ENCODE data around the gene ETS2. TPM values are rescaled to one million over a fixed set of nuclear protein-coding genes. Genes with fewer than 3 reads are reported as not detected.
"Not testable (repeated sequence)": the region's sequence is repeated elsewhere in the genome, so short reads cannot be mapped to it uniquely, and the experiment has no call there.

The ETS2 gene
- total RNA-seq, 1 donor from 2014 or later = 15.4 TPM

DNA sequence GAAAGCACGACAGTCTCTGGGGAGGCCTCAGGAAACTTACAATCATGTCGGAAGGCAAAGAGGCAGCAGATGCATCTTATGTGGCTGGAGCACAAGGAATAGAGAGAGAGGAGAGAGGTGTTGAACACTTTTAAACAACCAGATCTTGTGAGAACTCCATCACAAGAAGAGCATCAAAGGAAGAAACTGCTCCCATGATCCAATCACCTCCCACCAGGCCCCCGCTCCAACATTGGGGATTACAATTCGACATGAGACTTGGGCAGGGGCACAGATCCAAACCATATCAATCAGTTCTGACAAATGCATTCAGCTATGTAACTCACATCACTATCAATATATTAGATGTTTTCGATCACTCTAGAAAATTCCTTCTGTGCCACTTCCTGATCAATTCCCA is 37.6 kb downstream of the ETS2 start:
- Mint-ChIP-seq H3K4me1 (peaks cover 5% of the 10 kb centered on the region), H3K4me3 (no peak overlapping the region), H3K27me3 (ENCODE audit: low read depth) (no peaks in the 10 kb centered on the region), H3K27ac (ENCODE audit: unreplicated experiment) (no peak overlapping the region), H3K9me3 (no peaks in the 10 kb centered on the region), H3K36me3 (ENCODE audit: low read depth) (peaks cover 2% of the 10 kb centered on the region)
- TF ChIP-seq, protein P1, sequence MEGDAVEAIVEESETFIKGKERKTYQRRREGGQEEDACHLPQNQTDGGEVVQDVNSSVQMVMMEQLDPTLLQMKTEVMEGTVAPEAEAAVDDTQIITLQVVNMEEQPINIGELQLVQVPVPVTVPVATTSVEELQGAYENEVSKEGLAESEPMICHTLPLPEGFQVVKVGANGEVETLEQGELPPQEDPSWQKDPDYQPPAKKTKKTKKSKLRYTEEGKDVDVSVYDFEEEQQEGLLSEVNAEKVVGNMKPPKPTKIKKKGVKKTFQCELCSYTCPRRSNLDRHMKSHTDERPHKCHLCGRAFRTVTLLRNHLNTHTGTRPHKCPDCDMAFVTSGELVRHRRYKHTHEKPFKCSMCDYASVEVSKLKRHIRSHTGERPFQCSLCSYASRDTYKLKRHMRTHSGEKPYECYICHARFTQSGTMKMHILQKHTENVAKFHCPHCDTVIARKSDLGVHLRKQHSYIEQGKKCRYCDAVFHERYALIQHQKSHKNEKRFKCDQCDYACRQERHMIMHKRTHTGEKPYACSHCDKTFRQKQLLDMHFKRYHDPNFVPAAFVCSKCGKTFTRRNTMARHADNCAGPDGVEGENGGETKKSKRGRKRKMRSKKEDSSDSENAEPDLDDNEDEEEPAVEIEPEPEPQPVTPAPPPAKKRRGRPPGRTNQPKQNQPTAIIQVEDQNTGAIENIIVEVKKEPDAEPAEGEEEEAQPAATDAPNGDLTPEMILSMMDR (conservative IDR thresholded peaks at IDR 0.05) = no peak
- DNase-seq (ENCODE audit: low read depth, low spot score) = no peak

DNA sequence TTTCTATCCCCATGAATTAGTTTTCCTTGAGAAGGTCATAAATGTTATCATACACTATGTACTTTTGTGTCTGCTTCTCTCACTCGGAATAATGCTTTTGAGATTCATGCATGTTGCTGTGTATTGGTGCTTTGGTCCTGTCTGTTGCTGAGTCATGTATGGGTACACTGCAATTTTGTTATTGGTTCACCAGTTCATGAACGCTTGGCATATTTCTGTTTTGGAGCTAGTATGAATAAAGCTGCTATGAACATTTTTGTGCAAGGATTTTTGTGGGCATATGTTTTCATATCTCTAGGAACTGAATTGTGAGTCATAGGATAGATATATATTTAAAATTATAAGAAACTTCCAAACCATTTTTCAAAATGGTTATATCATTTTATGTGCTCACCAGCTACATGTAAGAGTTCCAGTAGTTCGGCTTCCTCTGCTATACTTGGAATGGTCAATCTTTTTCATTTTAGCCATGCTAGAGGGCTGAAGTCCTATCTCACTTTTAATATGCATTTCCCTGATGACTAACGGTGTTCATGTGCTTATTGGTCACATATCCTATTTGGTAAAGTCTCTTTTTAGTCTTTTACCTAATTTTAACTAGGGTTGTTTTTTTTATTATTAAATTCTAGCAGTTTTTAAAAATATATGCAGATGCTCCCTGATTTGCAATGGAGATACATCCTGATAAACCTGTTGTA is 38.2 kb downstream of the ETS2 start:
- Mint-ChIP-seq H3K27ac (ENCODE audit: unreplicated experiment) (no peak overlapping the region), H3K4me1 (peaks cover 7% of the 10 kb centered on the region), H3K36me3 (ENCODE audit: low read depth) (peaks cover 2% of the 10 kb centered on the region), H3K9me3 (no peaks in the 10 kb centered on the region), H3K27me3 (ENCODE audit: low read depth) (no peaks in the 10 kb centered on the region), H3K4me3 (no peak overlapping the region)
- TF ChIP-seq, protein P1 (conservative IDR thresholded peaks at IDR 0.05) = no peak
- DNase-seq (ENCODE audit: low read depth, low spot score) = no peak

DNA sequence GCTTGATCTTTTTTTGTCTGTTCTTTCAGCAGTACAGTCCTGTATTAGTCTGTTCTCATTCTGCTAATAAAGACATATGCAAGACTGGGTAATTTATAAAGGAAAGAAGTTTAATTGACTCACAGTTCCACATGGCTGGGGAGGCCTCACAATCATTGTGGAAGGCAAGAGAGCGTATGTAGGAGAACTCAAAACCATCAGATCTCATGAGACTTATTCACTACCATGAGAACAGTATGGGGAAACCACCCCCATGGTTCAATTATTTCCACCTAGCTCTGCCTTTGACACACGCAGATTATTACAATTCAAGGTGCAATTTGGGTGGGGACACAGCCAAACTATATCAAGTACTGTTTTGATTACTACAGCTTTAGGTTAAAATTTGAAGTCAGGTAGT is 39.6 kb downstream of the ETS2 start:
- not testable (repeated sequence) for H3K4me3 Mint-ChIP-seq; H3K36me3 Mint-ChIP-seq (ENCODE audit: low read depth); H3K27me3 Mint-ChIP-seq (ENCODE audit: low read depth); H3K27ac Mint-ChIP-seq (ENCODE audit: unreplicated experiment); DNase-seq (ENCODE audit: low read depth, low spot score); H3K9me3 Mint-ChIP-seq
- peaks cover 21% of the 10 kb centered on the region for H3K4me1 Mint-ChIP-seq

DNA sequence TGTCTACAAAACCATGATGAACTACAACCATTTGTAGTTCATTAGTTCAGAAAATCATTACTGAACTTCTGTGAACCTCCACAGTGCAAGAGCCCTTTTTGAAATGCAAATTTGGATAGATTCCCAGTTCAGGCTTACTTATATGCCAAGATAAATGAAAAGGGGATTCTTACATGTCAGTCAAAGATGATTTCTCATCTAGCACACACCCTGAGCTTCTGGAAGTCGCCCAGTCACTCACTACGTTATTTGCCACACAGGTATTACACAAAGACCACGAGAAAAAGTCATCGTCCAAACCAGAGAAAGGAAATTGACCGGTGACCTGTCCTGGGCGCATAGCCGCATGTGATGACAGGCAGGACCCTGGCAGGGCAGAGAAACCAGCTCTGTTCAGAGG is 41.8 kb downstream of the ETS2 start:
- no peak overlapping the region for H3K27ac Mint-ChIP-seq (ENCODE audit: unreplicated experiment)
- no peak overlapping the region for H3K4me3 Mint-ChIP-seq
- no peak for DNase-seq (ENCODE audit: low read depth, low spot score)
- H3K4me1 Mint-ChIP-seq = peaks cover 28% of the 10 kb centered on the region
- peaks cover 2% of the 10 kb centered on the region for H3K36me3 Mint-ChIP-seq (ENCODE audit: low read depth)
- TF ChIP-seq, protein P1 (conservative IDR thresholded peaks at IDR 0.05) = no peak
- no peaks in the 10 kb centered on the region for H3K27me3 Mint-ChIP-seq (ENCODE audit: low read depth)
- no peaks in the 10 kb centered on the region for H3K9me3 Mint-ChIP-seq

DNA sequence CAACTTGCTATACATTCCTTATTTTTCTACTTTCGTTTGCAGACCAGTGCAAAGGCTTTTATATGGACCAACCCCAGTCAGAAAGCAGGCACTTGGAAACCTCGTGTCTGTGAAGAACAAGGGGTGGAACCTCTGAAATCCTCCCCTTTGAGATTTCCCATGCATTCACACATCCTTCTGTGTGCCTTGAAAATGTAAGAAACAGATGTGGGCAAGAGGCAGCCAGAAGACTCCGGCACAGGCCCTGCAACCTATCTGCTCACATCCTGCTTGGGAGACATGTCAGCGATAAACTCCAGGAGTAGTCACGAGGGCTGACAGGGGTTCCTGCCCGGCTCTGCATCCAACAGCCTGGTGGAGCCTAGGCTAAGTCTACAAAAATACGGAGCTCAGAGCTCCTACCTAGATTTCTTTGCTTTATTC is 42.5 kb downstream of the ETS2 start:
- Mint-ChIP-seq H3K27me3 (ENCODE audit: low read depth) (no peaks in the 10 kb centered on the region), H3K9me3 (no peaks in the 10 kb centered on the region), H3K27ac (ENCODE audit: unreplicated experiment) (no peak overlapping the region)

DNA sequence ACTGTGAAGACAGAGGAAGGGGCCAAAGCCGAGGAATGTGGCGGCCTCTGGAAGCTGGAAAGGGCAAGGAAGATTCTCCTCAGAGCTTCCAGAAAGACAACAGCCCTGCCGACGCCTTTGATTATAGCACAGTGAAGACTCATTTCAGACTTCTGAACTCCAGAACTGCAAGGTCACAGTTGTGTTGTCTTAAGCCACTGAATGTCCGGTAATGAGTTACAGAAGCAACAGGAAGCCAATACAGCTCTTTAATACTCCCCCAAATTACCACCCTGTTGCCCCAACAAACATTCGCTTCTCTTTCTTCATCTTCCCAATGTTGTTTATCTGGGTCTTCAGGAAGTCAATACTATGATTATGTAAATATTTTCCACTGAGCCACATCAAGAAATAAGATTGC is 44.0 kb downstream of the ETS2 start:
- DNase-seq (ENCODE audit: low read depth, low spot score) = no peak
- TF ChIP-seq, protein P1 (conservative IDR thresholded peaks at IDR 0.05) = no peak
- H3K36me3 Mint-ChIP-seq (ENCODE audit: low read depth) = no peaks in the 10 kb centered on the region

More for the DNA sequence above, 42.5 kb downstream of the ETS2 start:
- no peak for DNase-seq (ENCODE audit: low read depth, low spot score)
- TF ChIP-seq, protein P1 (conservative IDR thresholded peaks at IDR 0.05) = no peak
- Mint-ChIP-seq H3K36me3 (ENCODE audit: low read depth) (peaks cover under 1% of the 10 kb centered on the region), H3K4me3 (no peak overlapping the region), H3K4me1 (peaks cover 28% of the 10 kb centered on the region)

More for the DNA sequence above, 44.0 kb downstream of the ETS2 start:
- Mint-ChIP-seq H3K27me3 (ENCODE audit: low read depth) (no peaks in the 10 kb centered on the region), H3K27ac (ENCODE audit: unreplicated experiment) (no peak overlapping the region), H3K4me3 (no peak overlapping the region), H3K9me3 (no peaks in the 10 kb centered on the region), H3K4me1 (peaks cover 28% of the 10 kb centered on the region)

Measured in neural crest cell (in vitro differentiated cells).